GM12801 (cell line): ENCODE data around the gene VEGFA.

ENCODE experiments used
- CTCF ChIP-seq: IDR thresholded peaks from one replicate; pipeline ENCODE4 v1.5.1; 2011; ENCODE audit warnings: control low read depth; ENCODE audit not compliant: insufficient read length; ENCODE audit errors: extremely low read depth

The VEGFA gene

GRCh38 chr6:43776115-43776798, 6.2 kb downstream of the VEGFA start:
- no peak for TF ChIP-seq CTCF

- no peak for TF ChIP-seq CTCF
These were observed 7.1 kb downstream of the VEGFA start for GRCh38 chr6:43776799-43777776.

GRCh38 chr6:43778131-43778855, 8.3 kb downstream of the VEGFA start:
- TF ChIP-seq CTCF, result no peak

GRCh38 chr6:43778976-43779851, 9.2 kb downstream of the VEGFA start:
- TF ChIP-seq CTCF, result no peak

- no peak for TF ChIP-seq CTCF
These were observed 9.8 kb downstream of the VEGFA start for GRCh38 chr6:43779852-43780236.

GRCh38 chr6:43780293-43780692, 10.3 kb downstream of the VEGFA start:
- no peak for TF ChIP-seq CTCF
